ENCODE measurements around the gene NOL9.

Gene NOL9

GRCh38 chr1:6521536-6521935 lies 32.8 kb downstream of the NOL9 start:
- DNase-seq (ENCODE audit: low read depth in 3 of 3): no peak

- DNase-seq (ENCODE audit: low read depth in 3 of 3): no peak
Observed at GRCh38 chr1:6519935-6520671, 34.2 kb downstream of the NOL9 start.

GRCh38 chr1:6519491-6519934 lies 34.8 kb downstream of the NOL9 start:
- DNase-seq (ENCODE audit: low read depth in 3 of 3): no peak

GRCh38 chr1:6517435-6517851 lies 36.9 kb downstream of the NOL9 start:
- DNase-seq (ENCODE audit: low read depth in 3 of 3): no peak

GRCh38 chr1:6515771-6516170 lies 38.5 kb downstream of the NOL9 start:
- no peak for DNase-seq (ENCODE audit: low read depth in 3 of 3)

GRCh38 chr1:6513320-6513801 lies 41.0 kb downstream of the NOL9 start:
- DNase-seq (ENCODE audit: low read depth in 3 of 3): no peak

GRCh38 chr1:6512908-6513280 lies 41.4 kb downstream of the NOL9 start:
- no peak for DNase-seq (ENCODE audit: low read depth in 3 of 3)

- DNase-seq (ENCODE audit: low read depth in 3 of 3): no peak
Observed at GRCh38 chr1:6512245-6512907, 41.9 kb downstream of the NOL9 start.

- no peak for DNase-seq (ENCODE audit: low read depth in 3 of 3)
Observed at GRCh38 chr1:6511561-6512244, 42.6 kb downstream of the NOL9 start.

- no peak for DNase-seq (ENCODE audit: low read depth in 3 of 3)
Observed at GRCh38 chr1:6511056-6511455, 43.3 kb downstream of the NOL9 start.

GRCh38 chr1:6510493-6510892 lies 43.8 kb downstream of the NOL9 start:
- DNase-seq (ENCODE audit: low read depth in 3 of 3): no peak

- no peak for DNase-seq (ENCODE audit: low read depth in 3 of 3)
Observed at GRCh38 chr1:6509919-6510291, 44.4 kb downstream of the NOL9 start.

- no peak for DNase-seq (ENCODE audit: low read depth in 3 of 3)
Observed at GRCh38 chr1:6509220-6509918, 44.9 kb downstream of the NOL9 start.

GRCh38 chr1:6508816-6509189 lies 45.5 kb downstream of the NOL9 start:
- no peak for DNase-seq (ENCODE audit: low read depth in 3 of 3)

- no peak for DNase-seq (ENCODE audit: low read depth in 3 of 3)
Observed at GRCh38 chr1:6508154-6508815, 46.0 kb downstream of the NOL9 start.

- DNase-seq (ENCODE audit: low read depth in 3 of 3): no peak
Observed at GRCh38 chr1:6507461-6507911, 46.8 kb downstream of the NOL9 start.

- DNase-seq (ENCODE audit: low read depth in 3 of 3): no peak
Observed at GRCh38 chr1:6507037-6507428, 47.3 kb downstream of the NOL9 start.

- DNase-seq (ENCODE audit: low read depth in 3 of 3): no peak
Observed at GRCh38 chr1:6506210-6507036, 47.9 kb downstream of the NOL9 start.

- no peak for DNase-seq (ENCODE audit: low read depth in 3 of 3)
Observed at GRCh38 chr1:6505367-6506209, 48.7 kb downstream of the NOL9 start.

GRCh38 chr1:6504887-6505286 lies 49.4 kb downstream of the NOL9 start:
- DNase-seq (ENCODE audit: low read depth in 3 of 3): no peak

All from stimulated activated CD4-positive, alpha-beta T cell treated with anti-CD3 and anti-CD28 coated beads, TNF-alpha, amount 100 ng/mL, for 48 hours (primary cell).